Hematopoietic multipotent progenitor cell treated with erythropoietin and hydrocortisone succinate and interleukin-3 and kit ligand, for 4 days (in vitro differentiated cells): ENCODE data around the gene CKMT1B.
"Not testable (repeated sequence)": the region's sequence is repeated elsewhere in the genome, so short reads cannot be mapped to it uniquely, and the experiment has no call there.

ENCODE experiments used
- DNase-seq: peaks from one replicate; pipeline ENCODE4 v3.0.0-alpha.2; 2015

The CKMT1B gene

GRCh38 chr15:43638464-43639204 is 44.8 kb downstream of the CKMT1B start:
- not testable (repeated sequence) for DNase-seq
